ENCODE results near the gene BRD1.

Gene BRD1

GRCh38 chr22:49850959-49851802, 23.5 kb upstream of the BRD1 start:
- no peak overlapping the region for H3K27ac ChIP-seq
- no peak for TF ChIP-seq CTCF (conservative IDR thresholded peaks at IDR 0.05)

GRCh38 chr22:49850021-49850911, 22.6 kb upstream of the BRD1 start:
- no peak for TF ChIP-seq CTCF (conservative IDR thresholded peaks at IDR 0.05)
- no peak overlapping the region for H3K27ac ChIP-seq

- no peak overlapping the region for H3K27ac ChIP-seq
- no peak for TF ChIP-seq CTCF (conservative IDR thresholded peaks at IDR 0.05)
Measured at GRCh38 chr22:49849161-49850020, 21.7 kb upstream of the BRD1 start.

GRCh38 chr22:49848690-49849160, 21.1 kb upstream of the BRD1 start:
- no peak for TF ChIP-seq CTCF (conservative IDR thresholded peaks at IDR 0.05)
- no peak overlapping the region for H3K27ac ChIP-seq

- TF ChIP-seq CTCF (conservative IDR thresholded peaks at IDR 0.05) = no peak
- H3K27ac ChIP-seq = no peak overlapping the region
Measured at GRCh38 chr22:49847751-49848689, 20.3 kb upstream of the BRD1 start.

GRCh38 chr22:49845666-49846459, 18.2 kb upstream of the BRD1 start:
- no peak for TF ChIP-seq CTCF (conservative IDR thresholded peaks at IDR 0.05)
- no peak overlapping the region for H3K27ac ChIP-seq
